Measurements from ENCODE around the gene PBX4. TPM values are rescaled to one million over a fixed set of nuclear protein-coding genes. Genes with fewer than 3 reads are reported as not detected.

PBX4 gene
- total and polyA plus RNA-seq, 2 experiments from 2014 or later: 3.2 to 4.3 TPM

GRCh38 chr19:19631346-19631745 lies 12.9 kb upstream of the PBX4 start:
- Histone ChIP-seq H3K9me2 (replicated peaks; ENCODE audit: insufficient read depth) (no peaks in the 10 kb centered on the region), H3K4me2 (no peak overlapping the region), H3K27me3 (no peaks in the 10 kb centered on the region), H3K79me2 (no peaks in the 10 kb centered on the region), H2AFZ (no peak overlapping the region), H3K4me1 (ENCODE audit: insufficient read depth) (no peaks in the 10 kb centered on the region), H3K9me3 (ENCODE audit: low read depth) (no peaks in the 10 kb centered on the region), H3K4me3 (no peak overlapping the region), H3K36me3 (replicated peaks; ENCODE audit: insufficient read depth, low read depth) (no peaks in the 10 kb centered on the region), H4K20me1 (ENCODE audit: insufficient read depth, poor library complexity, severe bottlenecking) (no peaks in the 10 kb centered on the region), H3K27ac (no peak overlapping the region)
- TF ChIP-seq EZH2 (IDR thresholded peaks at IDR 0.05; ENCODE audit: borderline replicate concordance) (no peak), EZH2phosphoT487 (IDR thresholded peaks at IDR 0.05; ENCODE audit: low read depth, severe bottlenecking, unreplicated experiment) (no peak), CTCF (IDR thresholded peaks at IDR 0.05; ENCODE audit: poor library complexity) (no peak)
- DNase-seq (ENCODE audit: low spot score): no peak
- 93% methylated on average over 7 of the region's 7 CpGs for WGBS (ENCODE audit: low lambda C conversion rate, missing lambda C conversion rate)

DNA sequence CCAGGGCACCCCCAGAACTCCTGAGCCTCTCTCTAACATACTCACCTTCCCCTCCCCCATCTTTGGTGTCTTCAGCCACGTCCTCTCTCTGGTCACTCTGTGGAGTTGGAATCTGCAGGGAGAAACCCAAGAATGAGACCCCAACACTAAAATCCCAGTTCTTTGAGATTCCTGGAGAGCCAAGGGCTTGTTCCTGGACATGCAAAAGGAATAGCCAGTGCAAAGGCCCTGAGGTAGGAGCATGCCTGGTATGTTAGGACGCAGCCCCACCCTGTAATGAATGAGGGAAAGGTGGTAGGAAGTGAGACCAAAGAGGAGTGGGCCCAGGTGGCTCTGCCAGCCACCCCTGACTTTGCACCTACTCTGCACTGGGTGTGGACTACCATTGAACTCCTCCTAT lies 11.9 kb upstream of the PBX4 start:
- no peaks in the 10 kb centered on the region for H4K20me1 ChIP-seq (ENCODE audit: insufficient read depth, poor library complexity, severe bottlenecking)
- no peaks in the 10 kb centered on the region for H3K36me3 ChIP-seq (replicated peaks; ENCODE audit: insufficient read depth, low read depth)
- DNase-seq (ENCODE audit: low spot score): no peak

DNA sequence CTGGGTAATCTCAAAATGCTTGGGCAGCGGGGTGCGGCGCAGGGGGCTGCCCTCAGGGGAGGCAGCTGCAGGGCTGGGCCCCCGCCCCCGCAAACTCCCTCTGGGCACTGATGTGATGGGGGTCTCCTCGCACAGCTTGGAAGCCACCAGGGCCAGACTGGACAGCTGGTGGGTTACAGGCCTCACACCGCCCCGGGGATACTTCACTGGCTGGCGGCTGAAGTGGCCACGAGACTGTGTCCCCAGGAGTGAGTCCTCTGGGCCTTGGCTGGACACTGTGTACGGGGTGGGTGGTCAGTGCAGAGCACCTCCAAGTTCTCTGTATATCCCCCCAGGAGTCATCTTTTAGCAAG lies 11.6 kb upstream of the PBX4 start:
- TF ChIP-seq EZH2 (IDR thresholded peaks at IDR 0.05; ENCODE audit: borderline replicate concordance) (no peak), CTCF (IDR thresholded peaks at IDR 0.05; ENCODE audit: poor library complexity) (no peak), EZH2phosphoT487 (IDR thresholded peaks at IDR 0.05; ENCODE audit: low read depth, severe bottlenecking, unreplicated experiment) (no peak)
- H3K9me3 ChIP-seq (ENCODE audit: low read depth): no peaks in the 10 kb centered on the region
- no peak for DNase-seq (ENCODE audit: low spot score)
- H4K20me1 ChIP-seq (ENCODE audit: insufficient read depth, poor library complexity, severe bottlenecking): no peaks in the 10 kb centered on the region
- WGBS (ENCODE audit: low lambda C conversion rate, missing lambda C conversion rate): 98% methylated on average over 11 of the region's 11 CpGs
- no peaks in the 10 kb centered on the region for H3K4me1 ChIP-seq (ENCODE audit: insufficient read depth)
- no peak overlapping the region for H3K4me2 ChIP-seq
- H3K4me3 ChIP-seq: no peak overlapping the region
- H3K79me2 ChIP-seq: no peaks in the 10 kb centered on the region
- H3K9me2 ChIP-seq (replicated peaks; ENCODE audit: insufficient read depth): no peaks in the 10 kb centered on the region
- no peaks in the 10 kb centered on the region for H3K36me3 ChIP-seq (replicated peaks; ENCODE audit: insufficient read depth, low read depth)
- H2AFZ ChIP-seq: no peak overlapping the region
- no peak overlapping the region for H3K27ac ChIP-seq
- H3K27me3 ChIP-seq: no peaks in the 10 kb centered on the region

More for the DNA sequence above, 11.9 kb upstream of the PBX4 start:
- Histone ChIP-seq H3K79me2 (no peaks in the 10 kb centered on the region), H2AFZ (no peak overlapping the region), H3K27ac (no peak overlapping the region), H3K4me3 (no peak overlapping the region), H3K4me2 (no peak overlapping the region), H3K9me2 (replicated peaks; ENCODE audit: insufficient read depth) (no peaks in the 10 kb centered on the region), H3K9me3 (ENCODE audit: low read depth) (no peaks in the 10 kb centered on the region), H3K4me1 (ENCODE audit: insufficient read depth) (no peaks in the 10 kb centered on the region), H3K27me3 (no peaks in the 10 kb centered on the region)
- 100% methylated on average over 2 of the region's 2 CpGs for WGBS (ENCODE audit: low lambda C conversion rate, missing lambda C conversion rate)
- no peak for TF ChIP-seq EZH2 (IDR thresholded peaks at IDR 0.05; ENCODE audit: borderline replicate concordance)
- no peak for TF ChIP-seq CTCF (IDR thresholded peaks at IDR 0.05; ENCODE audit: poor library complexity)
- TF ChIP-seq EZH2phosphoT487 (IDR thresholded peaks at IDR 0.05; ENCODE audit: low read depth, severe bottlenecking, unreplicated experiment): no peak

All from hepatocyte (in vitro differentiated cells).